Cardiac fibroblast (primary cell): ENCODE data around the gene NR1D2.
"Not testable (repeated sequence)": the region's sequence is repeated elsewhere in the genome, so short reads cannot be mapped to it uniquely, and the experiment has no call there.

Experiments used
- DNase-seq, 2 donors: peaks; one replicate each; pipeline versions ENCODE4 v3.0.0 to v3.0.0-alpha.2; 2010; ENCODE audit warnings: low read depth in 2 of 2
- H3K4me3 ChIP-seq, 2 donors: replicated peaks in 1 of 2; 1 replicate in 1 of 2; 2 replicates in 1 of 2; pipeline ENCODE4 v1.5.1; 2011; ENCODE audit warnings: low read depth in 2 of 2, low read length in 2 of 2, mild to moderate bottlenecking in 2 of 2, moderate library complexity in 1 of 2
- CTCF ChIP-seq: IDR thresholded peaks from one replicate; pipeline ENCODE4 v1.5.1; 2011; ENCODE audit warnings: low read depth, mild to moderate bottlenecking, low read length, inconsistent platforms

The NR1D2 gene

GRCh38 chr3:23999012-23999641 is 54.0 kb downstream of the NR1D2 start:
- DNase-seq, result peak; percentile 74 to 75
- TF ChIP-seq CTCF, result peak; percentile 83
- H3K4me3 ChIP-seq, result no peak overlapping the region

GRCh38 chr3:24002129-24002528 is 57.0 kb downstream of the NR1D2 start:
- TF ChIP-seq CTCF, result no peak
- no peak overlapping the region for H3K4me3 ChIP-seq
- DNase-seq, result no peak

GRCh38 chr3:24003466-24003865 is 58.4 kb downstream of the NR1D2 start:
- no peak overlapping the region for H3K4me3 ChIP-seq
- no peak for TF ChIP-seq CTCF
- no peak for DNase-seq

GRCh38 chr3:24004171-24004938 is 59.3 kb downstream of the NR1D2 start:
- no peak for TF ChIP-seq CTCF
- no peak for DNase-seq
- H3K4me3 ChIP-seq, result no peak overlapping the region

- no peak for TF ChIP-seq CTCF
Observed at GRCh38 chr3:24005669-24006068, 60.6 kb downstream of the NR1D2 start.

GRCh38 chr3:24010834-24011233 is 65.7 kb downstream of the NR1D2 start:
- not testable (repeated sequence) for H3K4me3 ChIP-seq, DNase-seq

More at GRCh38 chr3:24005669-24006068, 60.6 kb downstream of the NR1D2 start:
- DNase-seq, result no peak
- H3K4me3 ChIP-seq, result no peak overlapping the region

GRCh38 chr3:24012589-24013269 is 67.6 kb downstream of the NR1D2 start:
- DNase-seq, result no peak
- no peak for TF ChIP-seq CTCF
- H3K4me3 ChIP-seq, result no peak overlapping the region
